Measurements from ENCODE around the gene C20orf144. TPM values are rescaled to one million over a fixed set of nuclear protein-coding genes. Genes with fewer than 3 reads are reported as not detected.
"Not testable (repeated sequence)": the region's sequence is repeated elsewhere in the genome, so short reads cannot be mapped to it uniquely, and the experiment has no call there.

The C20orf144 gene
- 0.27 and 0.28 TPM in 2 replicates for total RNA-seq

DNA sequence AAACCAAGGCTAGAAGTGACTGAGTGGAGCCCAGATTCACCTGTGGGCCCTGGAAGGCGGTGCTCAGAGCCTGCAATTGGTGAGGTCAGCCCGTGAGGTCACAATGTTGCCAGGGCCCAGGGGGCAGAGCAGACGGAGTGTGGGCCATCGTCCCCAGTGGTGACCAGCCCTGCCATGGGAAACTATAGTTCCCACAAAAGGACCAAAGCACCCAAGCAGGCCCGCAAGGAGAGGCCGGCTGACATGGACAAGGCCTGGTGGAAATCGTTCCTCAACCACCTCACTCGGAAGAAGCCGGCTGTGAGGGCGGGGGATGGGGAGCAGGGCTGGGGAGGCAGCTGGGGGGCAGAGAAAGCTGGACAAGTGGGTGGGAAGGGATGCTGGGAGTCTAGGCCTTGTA lies at the start of gene C20orf144:
TSS of gene C20orf144 (plus strand) at position 156 of the 400 bp plus-strand sequence. CDS start at position 175, 19 bp downstream.
- H3K27me3 Mint-ChIP-seq (ENCODE audit: low read depth) = no peaks in the 10 kb centered on the region
- DNase-seq (ENCODE audit: low spot score) = no peak
- intact Hi-C loops (cut with micrococcal nuclease) = loop anchor here (10.0 kb wide), 2 partner anchors 107 to 453 kb away; partner anchors contain the start of gene EIF2S2
- peak within 1 kb of the TSS; percentile 85 for H3K4me3 Mint-ChIP-seq (ENCODE audit: low read depth)
- H3K4me1 Mint-ChIP-seq (ENCODE audit: low read depth) = peaks cover 24% of the 10 kb centered on the region
- H3K27ac Mint-ChIP-seq = peak within 1 kb of the TSS; percentile 85
- H3K36me3 Mint-ChIP-seq (ENCODE audit: low read depth) = peaks cover 5% of the 10 kb centered on the region
- no peaks in the 10 kb centered on the region for H3K9me3 Mint-ChIP-seq

DNA sequence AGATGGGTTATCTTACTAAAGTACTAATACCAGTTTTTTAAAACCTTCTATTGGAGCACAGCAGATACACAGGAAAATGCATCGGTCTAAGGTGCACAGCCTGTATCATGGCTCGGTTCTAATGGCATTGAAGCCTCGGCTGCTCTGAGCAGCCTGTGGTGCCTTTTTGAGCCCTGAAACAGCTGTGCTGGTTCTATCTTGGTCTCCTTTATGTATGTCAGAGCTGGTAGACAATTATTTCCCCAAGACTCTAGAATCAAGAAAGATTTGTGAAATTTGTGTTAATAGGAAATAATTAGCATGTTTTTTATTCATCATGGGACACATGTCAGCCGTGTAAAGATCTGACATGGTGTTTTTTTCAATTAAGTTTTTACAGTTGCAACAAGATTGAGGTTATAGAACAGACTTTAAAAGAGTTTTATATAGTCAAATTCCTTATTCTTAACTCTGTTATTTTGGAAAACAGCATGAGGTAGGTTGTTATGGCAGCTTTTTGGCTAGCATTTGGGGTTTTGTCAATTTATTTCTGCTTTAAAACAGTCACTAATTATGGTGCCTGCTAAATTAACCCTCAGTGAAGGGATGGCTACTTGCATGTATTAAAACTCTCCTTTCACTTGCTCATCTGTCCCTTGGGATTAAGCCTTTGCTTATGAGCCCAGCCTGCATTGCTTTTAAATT lies 40.3 kb upstream of the C20orf144 start:
- Mint-ChIP-seq H3K27me3 (ENCODE audit: low read depth) (no peaks in the 10 kb centered on the region), H3K4me3 (ENCODE audit: low read depth) (no peak overlapping the region), H3K27ac (no peak overlapping the region), H3K4me1 (ENCODE audit: low read depth) (peaks cover 4% of the 10 kb centered on the region), H3K36me3 (ENCODE audit: low read depth) (peaks cover 33% of the 10 kb centered on the region), H3K9me3 (no peaks in the 10 kb centered on the region)
- no peak for DNase-seq (ENCODE audit: low spot score)
- intact Hi-C loops (cut with micrococcal nuclease) = no loop called here

DNA sequence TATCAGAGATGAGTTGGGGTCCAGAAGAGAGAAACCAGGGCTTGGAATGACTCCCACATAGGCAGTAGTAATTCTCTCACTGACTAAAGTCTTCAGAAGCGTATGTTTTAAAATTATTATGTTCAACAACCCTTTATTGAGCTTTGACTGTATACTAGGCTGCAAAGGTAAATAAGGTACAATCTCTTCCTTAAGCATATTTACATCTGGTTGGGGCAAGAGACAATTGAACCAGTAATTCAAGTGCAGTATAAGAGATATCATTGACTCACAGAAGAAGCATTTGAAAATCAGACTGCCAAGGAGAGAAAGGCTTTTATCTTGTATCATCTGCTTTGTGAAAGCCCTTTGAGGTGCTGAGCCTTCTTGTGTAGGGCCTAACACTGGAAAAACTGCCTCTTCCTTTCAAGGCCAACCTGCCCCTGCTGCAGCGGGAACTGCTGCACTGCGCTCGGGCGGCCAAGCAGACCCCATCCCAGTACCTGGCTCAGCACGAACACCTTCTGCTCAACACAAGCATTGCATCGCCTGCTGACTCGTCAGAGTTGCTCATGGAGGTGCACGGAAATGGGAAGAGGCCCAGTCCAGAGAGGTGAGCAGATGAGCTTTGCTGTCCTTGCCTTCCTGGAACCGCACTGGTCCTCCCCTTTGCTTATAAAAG lies 39.3 kb upstream of the C20orf144 start:
- no peaks in the 10 kb centered on the region for H3K9me3 Mint-ChIP-seq
- H3K27me3 Mint-ChIP-seq (ENCODE audit: low read depth) = no peaks in the 10 kb centered on the region
- intact Hi-C loops (cut with micrococcal nuclease) = no loop called here
- no peak overlapping the region for H3K27ac Mint-ChIP-seq
- no peak overlapping the region for H3K4me3 Mint-ChIP-seq (ENCODE audit: low read depth)
- peaks cover 4% of the 10 kb centered on the region for H3K4me1 Mint-ChIP-seq (ENCODE audit: low read depth)
- no peak for DNase-seq (ENCODE audit: low spot score)
- H3K36me3 Mint-ChIP-seq (ENCODE audit: low read depth) = peaks cover 38% of the 10 kb centered on the region

DNA sequence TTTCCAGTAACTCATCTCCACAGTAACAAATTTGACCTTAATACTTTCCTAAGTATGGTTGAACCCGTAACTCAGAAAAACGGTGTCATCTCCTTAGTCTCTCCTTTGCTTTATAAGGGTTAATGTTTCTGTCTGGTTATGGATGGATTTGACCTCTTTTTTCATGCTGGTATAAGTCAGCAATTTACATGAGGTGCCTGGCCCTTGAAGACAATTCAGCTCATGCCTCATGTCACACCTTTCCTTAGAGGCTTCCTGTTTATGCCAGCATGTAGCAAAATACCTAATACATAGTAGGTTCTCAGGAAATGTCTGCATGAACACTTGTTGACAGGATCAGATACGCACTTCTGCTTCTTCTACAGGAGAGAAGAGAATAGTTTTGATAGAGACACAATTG lies 37.7 kb upstream of the C20orf144 start:
- intact Hi-C loops (cut with micrococcal nuclease) = no loop called here
- no peak overlapping the region for H3K4me3 Mint-ChIP-seq (ENCODE audit: low read depth)
- no peaks in the 10 kb centered on the region for H3K9me3 Mint-ChIP-seq
- H3K27me3 Mint-ChIP-seq (ENCODE audit: low read depth) = no peaks in the 10 kb centered on the region
- H3K27ac Mint-ChIP-seq = no peak overlapping the region
- H3K36me3 Mint-ChIP-seq (ENCODE audit: low read depth) = peaks cover 51% of the 10 kb centered on the region
- H3K4me1 Mint-ChIP-seq (ENCODE audit: low read depth) = peaks cover 4% of the 10 kb centered on the region
- no peak for DNase-seq (ENCODE audit: low spot score)

DNA sequence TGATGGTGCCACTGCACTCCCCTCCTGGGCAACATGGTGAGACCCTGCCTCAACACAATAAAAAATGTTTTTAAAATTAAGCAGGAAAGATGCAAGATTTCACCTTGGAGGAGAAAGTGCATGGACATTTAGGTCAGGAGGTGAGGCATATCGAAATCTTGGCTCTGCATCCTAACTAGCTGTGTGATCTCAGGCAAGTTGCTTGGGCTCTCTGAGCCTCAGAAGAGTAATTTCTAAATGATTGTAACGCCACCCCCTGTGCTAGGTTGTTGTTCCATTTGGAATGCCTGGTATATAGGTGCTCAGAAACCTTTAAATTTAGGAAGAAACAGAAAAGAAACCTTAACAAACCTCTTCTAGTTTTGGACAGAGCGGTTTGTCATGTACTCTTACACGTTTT lies 35.9 kb upstream of the C20orf144 start:
- Mint-ChIP-seq H3K4me1 (ENCODE audit: low read depth) (peaks cover 4% of the 10 kb centered on the region), H3K27ac (no peak overlapping the region), H3K9me3 (no peaks in the 10 kb centered on the region), H3K36me3 (ENCODE audit: low read depth) (peaks cover 66% of the 10 kb centered on the region), H3K4me3 (ENCODE audit: low read depth) (no peak overlapping the region), H3K27me3 (ENCODE audit: low read depth) (no peaks in the 10 kb centered on the region)
- intact Hi-C loops (cut with micrococcal nuclease) = no loop called here
- DNase-seq (ENCODE audit: low spot score) = no peak

DNA sequence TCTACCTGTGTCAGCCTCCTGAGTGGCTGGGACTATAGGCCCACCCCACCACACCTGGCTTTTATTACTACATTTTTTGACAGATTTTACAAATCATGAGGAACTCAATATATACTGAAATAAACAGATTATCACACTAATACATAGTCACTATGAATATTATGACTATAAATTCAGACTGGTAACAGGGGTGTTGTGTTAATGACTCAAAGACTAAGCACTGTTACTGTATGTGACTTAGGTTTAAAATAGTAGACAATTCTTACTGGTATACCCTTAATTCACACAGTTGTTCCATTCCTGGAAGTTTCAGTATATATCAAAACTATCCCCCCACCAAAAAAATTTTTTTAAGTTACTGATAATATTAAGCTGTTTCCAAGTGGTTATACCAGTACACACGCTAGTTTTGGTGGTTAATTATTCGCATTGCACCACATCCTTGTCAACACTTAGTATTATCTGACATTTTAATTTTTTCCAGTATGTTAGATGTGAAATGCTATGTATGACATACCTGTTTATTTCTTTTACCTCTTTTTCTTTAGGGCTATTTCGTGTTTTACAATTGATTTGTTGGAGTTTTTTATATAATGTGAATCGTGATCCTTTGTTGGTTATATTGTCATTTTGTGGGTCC lies 34.4 kb upstream of the C20orf144 start:
- Mint-ChIP-seq H3K4me3 (ENCODE audit: low read depth) (no peak overlapping the region), H3K27me3 (ENCODE audit: low read depth) (no peaks in the 10 kb centered on the region), H3K4me1 (ENCODE audit: low read depth) (peaks cover 4% of the 10 kb centered on the region), H3K9me3 (no peaks in the 10 kb centered on the region), H3K36me3 (ENCODE audit: low read depth) (peaks cover 64% of the 10 kb centered on the region), H3K27ac (no peak overlapping the region)
- no peak for DNase-seq (ENCODE audit: low spot score)
- intact Hi-C loops (cut with micrococcal nuclease) = no loop called here

DNA sequence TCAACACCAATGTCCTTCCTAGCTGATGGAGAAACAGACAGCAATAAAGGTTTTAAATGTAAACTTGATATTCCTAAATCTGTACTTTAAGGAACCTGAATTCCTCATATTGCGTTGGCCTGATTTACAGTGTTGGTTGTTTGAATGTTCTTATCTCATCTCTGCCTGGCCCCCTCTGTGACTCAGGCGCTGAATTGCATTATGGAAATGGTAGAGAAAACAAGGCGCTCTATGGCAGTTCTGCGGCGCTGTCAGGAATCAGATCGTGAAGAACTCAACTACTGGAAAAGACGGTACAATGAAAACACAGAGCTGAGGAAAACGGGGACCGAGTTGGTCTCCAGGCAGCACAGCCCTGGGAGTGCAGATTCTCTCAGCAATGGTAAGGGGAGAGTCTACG lies 32.6 kb upstream of the C20orf144 start:
- intact Hi-C loops (cut with micrococcal nuclease) = no loop called here
- H3K27ac Mint-ChIP-seq = no peak overlapping the region
- H3K9me3 Mint-ChIP-seq = no peaks in the 10 kb centered on the region

DNA sequence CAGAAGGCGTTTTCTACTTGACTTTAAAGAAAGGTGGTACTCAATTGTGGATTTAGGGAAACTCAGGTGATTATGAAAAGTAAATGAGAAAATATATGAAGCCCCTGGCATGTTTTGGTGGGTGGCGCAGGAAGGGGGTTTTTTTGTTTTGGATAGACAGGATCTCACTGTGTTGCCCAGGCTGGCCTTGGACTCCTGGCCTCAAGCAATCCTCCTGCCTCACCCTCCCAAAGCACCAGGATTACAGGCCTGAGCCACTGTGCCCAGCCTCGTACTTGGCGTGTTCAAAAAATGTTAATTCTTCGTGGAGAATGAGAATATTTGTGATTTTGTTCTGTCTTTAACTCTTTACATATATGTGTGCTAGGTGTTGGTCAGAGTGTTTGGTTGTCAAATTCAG lies 32.1 kb upstream of the C20orf144 start:
- H3K27me3 Mint-ChIP-seq (ENCODE audit: low read depth) = no peaks in the 10 kb centered on the region
- no peaks in the 10 kb centered on the region for H3K9me3 Mint-ChIP-seq
- peaks cover 58% of the 10 kb centered on the region for H3K36me3 Mint-ChIP-seq (ENCODE audit: low read depth)
- intact Hi-C loops (cut with micrococcal nuclease) = no loop called here
- H3K4me1 Mint-ChIP-seq (ENCODE audit: low read depth) = peaks cover 5% of the 10 kb centered on the region
- no peak for DNase-seq (ENCODE audit: low spot score)
- no peak overlapping the region for H3K4me3 Mint-ChIP-seq (ENCODE audit: low read depth)
- H3K27ac Mint-ChIP-seq = no peak overlapping the region

More for the DNA sequence above, 32.6 kb upstream of the C20orf144 start:
- Mint-ChIP-seq H3K4me1 (ENCODE audit: low read depth) (peaks cover 5% of the 10 kb centered on the region), H3K4me3 (ENCODE audit: low read depth) (no peak overlapping the region), H3K27me3 (ENCODE audit: low read depth) (no peaks in the 10 kb centered on the region), H3K36me3 (ENCODE audit: low read depth) (peaks cover 58% of the 10 kb centered on the region)
- no peak for DNase-seq (ENCODE audit: low spot score)

DNA sequence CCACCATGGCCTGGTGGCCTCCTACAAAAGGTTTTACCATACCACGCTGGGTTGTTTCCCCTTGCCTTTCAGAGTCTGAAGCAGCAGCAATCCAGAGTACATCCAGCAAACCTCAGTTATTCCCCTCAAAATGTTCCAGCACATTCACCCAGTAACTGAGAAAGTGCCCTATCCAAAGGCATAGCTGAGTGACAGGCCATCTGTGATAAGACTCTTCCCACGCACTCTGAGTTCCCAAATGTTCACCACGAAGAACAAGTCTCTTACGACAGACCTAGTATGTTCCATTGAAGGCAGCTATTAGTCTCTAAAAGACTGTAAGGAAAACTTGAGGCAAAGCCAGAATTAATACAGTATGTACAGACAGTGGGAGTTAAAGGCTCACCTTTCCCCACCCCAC lies 31.6 kb upstream of the C20orf144 start:
- H3K4me1 Mint-ChIP-seq (ENCODE audit: low read depth) = peaks cover 5% of the 10 kb centered on the region
- intact Hi-C loops (cut with micrococcal nuclease) = no loop called here
- H3K9me3 Mint-ChIP-seq = no peaks in the 10 kb centered on the region
- H3K4me3 Mint-ChIP-seq (ENCODE audit: low read depth) = no peak overlapping the region
- no peak overlapping the region for H3K27ac Mint-ChIP-seq
- H3K27me3 Mint-ChIP-seq (ENCODE audit: low read depth) = no peaks in the 10 kb centered on the region
- peaks cover 55% of the 10 kb centered on the region for H3K36me3 Mint-ChIP-seq (ENCODE audit: low read depth)
- DNase-seq (ENCODE audit: low spot score) = no peak

DNA sequence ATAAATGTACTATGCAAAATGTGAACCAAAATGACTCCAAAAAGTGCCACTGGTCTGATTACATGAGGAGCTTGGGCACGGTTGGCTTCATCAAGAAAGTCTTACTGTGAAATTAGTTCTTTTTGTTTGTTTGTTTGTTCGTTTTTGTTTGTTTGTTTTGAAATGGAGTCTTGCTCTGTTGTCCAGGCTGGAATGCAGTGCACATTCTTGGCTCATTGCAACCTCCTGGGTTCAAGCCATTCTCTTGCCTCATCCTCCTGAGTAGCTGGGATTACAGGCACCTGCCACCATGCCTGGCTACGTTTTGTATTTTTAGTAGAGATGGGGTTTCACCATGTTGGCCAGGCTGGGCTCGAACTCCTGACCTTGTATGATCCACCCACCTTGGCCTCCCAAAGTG lies 30.2 kb upstream of the C20orf144 start:
- peaks cover 49% of the 10 kb centered on the region for H3K36me3 Mint-ChIP-seq (ENCODE audit: low read depth)
- H3K9me3 Mint-ChIP-seq; H3K27me3 Mint-ChIP-seq (ENCODE audit: low read depth); intact Hi-C loops (cut with micrococcal nuclease); DNase-seq (ENCODE audit: low spot score); H3K4me3 Mint-ChIP-seq (ENCODE audit: low read depth); H3K4me1 Mint-ChIP-seq (ENCODE audit: low read depth); H3K27ac Mint-ChIP-seq: not testable (repeated sequence)

DNA sequence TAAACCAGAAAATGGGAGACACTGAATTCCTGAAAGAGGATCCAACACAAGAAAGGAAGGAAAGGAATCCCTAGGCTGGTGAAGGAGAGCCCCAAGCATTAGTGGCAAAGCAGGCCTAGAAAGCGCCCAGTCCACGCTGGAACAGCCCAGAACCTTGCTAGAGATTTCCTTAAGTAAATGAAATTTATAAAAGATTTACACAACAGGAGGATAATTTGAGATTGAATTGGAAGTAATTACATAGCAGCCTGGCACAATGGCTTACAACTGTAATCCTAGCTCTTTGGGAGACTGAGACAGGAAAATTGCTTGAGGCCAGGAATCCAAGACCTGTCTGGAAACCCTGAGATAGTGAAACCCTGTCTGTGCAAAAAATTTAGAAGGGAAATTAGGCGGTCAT lies 26.8 kb upstream of the C20orf144 start:
- peaks cover 5% of the 10 kb centered on the region for H3K4me1 Mint-ChIP-seq (ENCODE audit: low read depth)
- no peak for DNase-seq (ENCODE audit: low spot score)
- H3K27me3 Mint-ChIP-seq (ENCODE audit: low read depth) = no peaks in the 10 kb centered on the region
- H3K9me3 Mint-ChIP-seq = no peaks in the 10 kb centered on the region
- H3K36me3 Mint-ChIP-seq (ENCODE audit: low read depth) = peaks cover 40% of the 10 kb centered on the region
- intact Hi-C loops (cut with micrococcal nuclease) = no loop called here
- H3K27ac Mint-ChIP-seq = no peak overlapping the region
- H3K4me3 Mint-ChIP-seq (ENCODE audit: low read depth) = no peak overlapping the region

DNA sequence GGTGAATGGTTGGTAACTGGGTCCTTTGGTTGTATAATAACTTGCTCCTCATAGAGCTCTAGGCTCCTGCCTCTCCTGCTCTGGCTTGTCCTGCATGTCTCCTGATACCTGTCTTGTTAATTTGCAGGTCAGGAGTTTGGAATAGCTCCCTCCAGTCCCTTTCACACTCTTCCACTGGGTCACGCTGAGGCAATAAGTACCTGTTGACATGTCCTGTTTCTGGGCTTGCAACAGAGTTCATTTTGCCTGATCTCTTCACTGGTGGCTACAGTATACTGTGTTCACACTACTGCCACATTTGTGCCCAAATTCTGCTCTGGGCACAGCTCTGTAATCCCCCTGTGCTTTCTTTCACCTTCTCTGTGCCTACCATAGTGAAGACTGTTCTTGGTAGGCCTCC lies 25.4 kb upstream of the C20orf144 start:
- Mint-ChIP-seq H3K9me3 (no peaks in the 10 kb centered on the region), H3K27me3 (ENCODE audit: low read depth) (no peaks in the 10 kb centered on the region), H3K4me3 (ENCODE audit: low read depth) (no peak overlapping the region), H3K36me3 (ENCODE audit: low read depth) (peaks cover 42% of the 10 kb centered on the region), H3K4me1 (ENCODE audit: low read depth) (peaks cover 5% of the 10 kb centered on the region), H3K27ac (no peak overlapping the region)
- intact Hi-C loops (cut with micrococcal nuclease) = no loop called here
- no peak for DNase-seq (ENCODE audit: low spot score)

DNA sequence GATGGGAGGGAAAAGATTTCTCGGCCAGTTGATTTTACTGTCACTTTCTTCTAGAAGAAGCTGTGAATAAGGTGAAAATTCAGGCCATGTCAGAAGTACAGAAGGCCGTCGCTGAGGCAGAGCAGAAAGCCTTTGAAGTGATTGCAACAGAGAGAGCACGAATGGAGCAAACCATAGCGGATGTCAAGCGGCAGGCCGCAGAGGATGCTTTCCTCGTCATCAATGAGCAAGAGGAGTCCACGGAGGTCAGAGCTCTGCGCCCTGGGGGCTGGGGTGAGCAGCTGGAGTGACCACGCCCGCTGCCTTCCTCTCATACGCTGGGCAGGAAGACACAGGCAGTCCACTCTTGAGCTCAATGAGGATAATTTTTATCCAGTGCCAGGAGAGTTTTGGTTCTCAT lies 21.8 kb upstream of the C20orf144 start:
- H3K27ac Mint-ChIP-seq = no peak overlapping the region
- no peaks in the 10 kb centered on the region for H3K4me1 Mint-ChIP-seq (ENCODE audit: low read depth)
- no peak overlapping the region for H3K4me3 Mint-ChIP-seq (ENCODE audit: low read depth)
- DNase-seq (ENCODE audit: low spot score) = no peak
- H3K9me3 Mint-ChIP-seq = no peaks in the 10 kb centered on the region
- H3K36me3 Mint-ChIP-seq (ENCODE audit: low read depth) = peaks cover 42% of the 10 kb centered on the region
- H3K27me3 Mint-ChIP-seq (ENCODE audit: low read depth) = no peaks in the 10 kb centered on the region
- intact Hi-C loops (cut with micrococcal nuclease) = no loop called here

Data from activated T-helper 2 cell treated with anti-CD3 and anti-CD28 coated beads, Interferon-gamma antibody, Interleukin-2, Interleukin-4, amounts not matched to agents 10 μg/mL and 5 μg/mL and 100 μg/mL, durations not matched to agents 14 hours and 24 hours and 36 hours (primary cell).